ENCODE measurements around the gene UBE2E3. TPM values are rescaled to one million over a fixed set of nuclear protein-coding genes. Genes with fewer than 3 reads are reported as not detected.

Gene UBE2E3
- total RNA-seq, 2 donors from 2014 or later = 49.7 to 53.8 TPM

DNA sequence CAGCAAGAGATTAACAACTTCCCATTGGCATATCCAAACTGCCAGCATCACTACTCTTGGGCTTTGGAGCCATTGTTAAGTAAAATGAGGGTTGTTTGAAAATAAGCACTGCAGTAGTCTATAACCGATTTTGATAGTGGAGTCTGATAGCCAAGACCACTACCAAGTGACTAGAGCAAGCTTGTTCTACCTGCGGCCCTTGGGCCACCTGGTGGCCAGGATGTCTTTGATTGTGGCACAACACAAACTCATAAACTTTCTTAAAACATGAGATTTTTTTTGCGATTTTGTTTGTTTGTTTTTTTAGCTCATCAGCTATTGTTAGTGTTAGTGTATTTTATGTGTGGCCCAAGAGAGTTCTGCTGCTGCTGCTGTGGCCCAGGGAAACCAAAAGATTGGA, 11.0 kb downstream of the UBE2E3 start:
- Histone ChIP-seq H3K27ac (peak overlapping the region in 1 of 2 donors; percentile 20), H3K4me1 (ENCODE audit: control insufficient read depth in 1 of 2, low read depth in 2 of 2) (peaks cover 18 to 34% of the 10 kb centered on the region in 2 donors), H3K4me3 (no peak overlapping the region), H3K36me3 (no peaks in the 10 kb centered on the region), H3K9me3 (no peaks in the 10 kb centered on the region), H3K27me3 (replicated peaks; ENCODE audit: insufficient read depth) (no peaks in the 10 kb centered on the region)
- TF ChIP-seq, protein P1, sequence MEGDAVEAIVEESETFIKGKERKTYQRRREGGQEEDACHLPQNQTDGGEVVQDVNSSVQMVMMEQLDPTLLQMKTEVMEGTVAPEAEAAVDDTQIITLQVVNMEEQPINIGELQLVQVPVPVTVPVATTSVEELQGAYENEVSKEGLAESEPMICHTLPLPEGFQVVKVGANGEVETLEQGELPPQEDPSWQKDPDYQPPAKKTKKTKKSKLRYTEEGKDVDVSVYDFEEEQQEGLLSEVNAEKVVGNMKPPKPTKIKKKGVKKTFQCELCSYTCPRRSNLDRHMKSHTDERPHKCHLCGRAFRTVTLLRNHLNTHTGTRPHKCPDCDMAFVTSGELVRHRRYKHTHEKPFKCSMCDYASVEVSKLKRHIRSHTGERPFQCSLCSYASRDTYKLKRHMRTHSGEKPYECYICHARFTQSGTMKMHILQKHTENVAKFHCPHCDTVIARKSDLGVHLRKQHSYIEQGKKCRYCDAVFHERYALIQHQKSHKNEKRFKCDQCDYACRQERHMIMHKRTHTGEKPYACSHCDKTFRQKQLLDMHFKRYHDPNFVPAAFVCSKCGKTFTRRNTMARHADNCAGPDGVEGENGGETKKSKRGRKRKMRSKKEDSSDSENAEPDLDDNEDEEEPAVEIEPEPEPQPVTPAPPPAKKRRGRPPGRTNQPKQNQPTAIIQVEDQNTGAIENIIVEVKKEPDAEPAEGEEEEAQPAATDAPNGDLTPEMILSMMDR (IDR thresholded peaks at IDR 0.05) = no peak
- ATAC-seq (ENCODE audit: insufficient number of reproducible peaks, low FRiP score, low read depth) (no peak), DNase-seq (ENCODE audit: low spot score) (no peak)

DNA sequence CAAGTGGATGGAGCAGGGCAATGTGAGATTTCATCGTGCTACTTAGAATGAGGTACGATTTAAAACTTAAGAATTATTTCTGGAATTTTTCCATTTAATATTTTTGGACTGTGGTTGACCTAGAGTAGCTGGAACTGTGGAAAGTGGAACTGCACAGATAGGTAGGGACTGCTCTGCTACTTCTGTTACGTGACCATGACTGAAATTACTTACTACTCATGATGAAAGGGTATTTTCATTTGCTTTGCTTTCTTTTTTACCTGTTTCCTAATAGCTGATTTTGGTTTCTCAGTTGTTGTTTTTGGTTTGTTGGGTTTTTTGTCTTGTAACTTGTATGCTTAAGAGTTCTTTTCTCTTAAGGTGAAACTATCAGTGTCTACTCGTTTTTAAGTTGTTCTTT, 11.4 kb downstream of the UBE2E3 start:
- peaks cover 18 to 33% of the 10 kb centered on the region in 2 donors for H3K4me1 ChIP-seq (ENCODE audit: control insufficient read depth in 1 of 2, low read depth in 2 of 2)
- H3K27ac ChIP-seq = peak overlapping the region in 1 of 2 donors; percentile 20
- no peak overlapping the region for H3K4me3 ChIP-seq
- ATAC-seq (ENCODE audit: insufficient number of reproducible peaks, low FRiP score, low read depth) (no peak), DNase-seq (ENCODE audit: low spot score) (no peak)
- H3K9me3 ChIP-seq = no peaks in the 10 kb centered on the region
- H3K36me3 ChIP-seq = no peaks in the 10 kb centered on the region
- TF ChIP-seq, protein P1 (IDR thresholded peaks at IDR 0.05) = no peak
- H3K27me3 ChIP-seq (replicated peaks; ENCODE audit: insufficient read depth) = no peaks in the 10 kb centered on the region

DNA sequence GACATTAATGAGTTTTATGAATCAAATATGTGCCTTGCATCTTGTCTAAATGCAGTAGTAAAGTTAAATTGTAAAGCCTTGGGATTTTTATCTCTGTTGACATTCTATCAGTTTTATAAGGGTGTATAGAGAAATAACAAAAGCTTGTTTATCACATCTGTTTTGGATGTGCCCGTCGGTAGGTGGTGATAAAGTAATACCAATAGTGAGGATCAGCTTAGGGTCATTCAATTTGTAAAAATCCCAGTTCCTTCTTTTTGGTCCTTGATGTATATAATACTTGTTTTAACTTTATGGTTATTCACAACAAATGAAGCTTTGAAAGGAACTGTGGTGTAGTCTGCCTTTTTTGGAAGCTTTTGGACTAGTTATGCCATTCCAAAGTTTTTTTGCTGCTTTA, 12.6 kb downstream of the UBE2E3 start:
- no peaks in the 10 kb centered on the region for H3K27me3 ChIP-seq (replicated peaks; ENCODE audit: insufficient read depth)
- DNase-seq (ENCODE audit: low spot score) (no peak), ATAC-seq (ENCODE audit: insufficient number of reproducible peaks, low FRiP score, low read depth) (no peak)
- H3K4me3 ChIP-seq = no peak overlapping the region
- H3K36me3 ChIP-seq = no peaks in the 10 kb centered on the region
- H3K9me3 ChIP-seq = no peaks in the 10 kb centered on the region
- H3K27ac ChIP-seq = no peak overlapping the region
- TF ChIP-seq, protein P1 (IDR thresholded peaks at IDR 0.05) = no peak
- H3K4me1 ChIP-seq (ENCODE audit: control insufficient read depth in 1 of 2, low read depth in 2 of 2) = peaks cover 18 to 42% of the 10 kb centered on the region in 2 donors

DNA sequence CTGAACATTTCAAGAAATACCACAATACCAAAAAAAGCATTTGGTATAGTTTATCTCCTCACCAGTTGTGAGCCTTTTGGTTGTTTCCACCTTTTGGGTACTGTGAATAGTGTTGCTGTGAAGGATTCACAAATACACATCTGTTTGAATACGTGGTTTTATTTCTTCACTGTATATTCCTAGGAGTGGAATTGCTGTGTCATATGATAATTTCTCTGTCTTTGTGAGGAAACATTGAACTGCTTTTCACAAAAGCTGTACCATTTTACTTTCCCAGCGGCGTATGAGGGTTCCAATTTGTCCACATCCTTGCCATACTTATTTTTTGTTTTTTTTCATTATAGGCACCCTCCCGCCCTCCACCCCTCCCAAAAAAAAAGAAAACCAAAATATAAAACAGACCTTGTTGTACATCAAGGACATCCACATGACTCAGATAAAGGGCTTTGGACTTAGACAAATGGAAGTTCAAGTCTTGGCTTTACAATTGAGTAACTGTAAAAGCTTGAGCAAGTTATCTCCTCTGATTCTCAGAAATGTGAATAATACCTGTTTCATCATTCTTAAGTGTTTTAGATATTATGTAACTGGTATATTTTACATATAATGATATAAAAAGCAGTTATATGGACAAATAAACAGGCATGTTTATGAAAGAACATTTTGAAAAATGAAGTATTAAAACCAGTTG, 19.0 kb downstream of the UBE2E3 start:
- no peak for DNase-seq (ENCODE audit: low spot score)
- no peak overlapping the region for H3K27ac ChIP-seq
- ATAC-seq (ENCODE audit: insufficient number of reproducible peaks, low FRiP score, low read depth) = no peak

DNA sequence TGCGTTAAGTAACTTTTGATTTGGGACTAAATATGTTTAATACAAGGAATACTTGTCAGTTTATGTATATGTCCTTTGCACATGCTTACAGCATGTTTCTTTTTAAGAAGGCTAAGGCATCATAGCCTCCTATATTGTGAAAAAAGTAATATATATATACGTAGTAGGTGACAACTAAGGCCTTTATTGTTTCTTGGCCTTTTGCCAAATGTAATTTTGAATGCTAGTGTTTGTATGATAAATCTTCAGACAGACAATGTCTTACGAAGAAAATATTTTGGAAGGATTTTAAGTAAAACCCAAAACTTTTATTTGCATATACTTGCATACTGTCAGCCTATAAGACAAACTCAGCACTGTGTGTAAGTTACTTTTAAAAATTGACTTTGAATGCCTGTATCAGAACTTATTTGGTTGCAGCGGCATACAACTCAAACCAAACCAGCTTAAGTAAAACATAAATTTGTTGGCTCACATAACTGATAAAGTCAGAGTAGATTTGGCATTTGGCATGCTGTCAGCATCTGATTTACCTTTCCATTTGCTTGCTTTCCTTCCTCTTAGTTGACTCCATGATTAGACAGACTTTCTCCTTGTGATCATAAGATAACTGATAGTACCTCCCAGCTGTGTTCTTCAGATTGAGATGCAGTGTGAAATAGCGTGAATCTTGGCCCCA, 24.4 kb downstream of the UBE2E3 start:
- Histone ChIP-seq H3K27ac (no peak overlapping the region), H3K9me3 (no peaks in the 10 kb centered on the region), H3K36me3 (no peaks in the 10 kb centered on the region), H3K27me3 (replicated peaks; ENCODE audit: insufficient read depth) (no peaks in the 10 kb centered on the region), H3K4me3 (no peak overlapping the region), H3K4me1 (ENCODE audit: control insufficient read depth in 1 of 2, low read depth in 2 of 2) (peaks cover 5% of the 10 kb centered on the region in 2 donors)
- DNase-seq (ENCODE audit: low spot score) (no peak), ATAC-seq (ENCODE audit: insufficient number of reproducible peaks, low FRiP score, low read depth) (no peak)
- TF ChIP-seq, protein P1 (IDR thresholded peaks at IDR 0.05) = no peak

More for the DNA sequence above, 19.0 kb downstream of the UBE2E3 start:
- no peaks in the 10 kb centered on the region for H3K27me3 ChIP-seq (replicated peaks; ENCODE audit: insufficient read depth)
- no peak overlapping the region for H3K4me3 ChIP-seq
- TF ChIP-seq, protein P1 (IDR thresholded peaks at IDR 0.05) = no peak
- no peaks in the 10 kb centered on the region for H3K9me3 ChIP-seq
- H3K36me3 ChIP-seq = no peaks in the 10 kb centered on the region
- peaks cover 0 to 11% of the 10 kb centered on the region in 2 donors for H3K4me1 ChIP-seq (ENCODE audit: control insufficient read depth in 1 of 2, low read depth in 2 of 2)
